DMS153 treated with DMSO at 0.1 percent for 48 hours (cell line): ENCODE data around the gene C12orf42.
"Not testable (repeated sequence)": the region's sequence is repeated elsewhere in the genome, so short reads cannot be mapped to it uniquely, and the experiment has no call there.

Experiments
- DNase-seq: peaks from one replicate; lab custom pipeline; 2025; ENCODE audit not compliant: unreplicated experiment; lab: John Stamatoyannopoulos, UW

The C12orf42 gene

GRCh38 chr12:103425674-103426073, 70.1 kb downstream of the C12orf42 start:
- not testable (repeated sequence) for DNase-seq

- not testable (repeated sequence) for DNase-seq
Observed at GRCh38 chr12:103424849-103425586, 70.8 kb downstream of the C12orf42 start.

DNA sequence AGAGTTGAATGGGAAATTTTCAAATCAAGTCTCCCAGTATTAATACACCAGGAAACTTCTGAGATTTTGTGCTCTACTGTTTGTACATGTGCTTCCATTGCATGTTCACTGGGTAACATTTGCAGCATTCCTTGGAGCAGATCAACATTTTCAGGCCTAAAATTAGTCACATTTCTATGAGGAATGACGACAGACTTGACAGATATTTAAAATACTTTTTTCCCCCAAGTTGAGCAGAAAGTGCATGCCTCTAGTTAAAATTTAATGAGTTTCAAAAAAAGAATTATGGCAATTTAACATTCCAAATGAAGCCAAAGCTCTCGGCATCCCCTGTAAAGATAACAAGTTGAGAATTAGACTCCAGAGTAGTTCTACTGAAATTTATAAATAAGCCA, 72.3 kb downstream of the C12orf42 start:
- DNase-seq, result no peak

- DNase-seq, result peak; percentile 90
Observed at GRCh38 chr12:103422746-103423515, 72.8 kb downstream of the C12orf42 start.

DNA sequence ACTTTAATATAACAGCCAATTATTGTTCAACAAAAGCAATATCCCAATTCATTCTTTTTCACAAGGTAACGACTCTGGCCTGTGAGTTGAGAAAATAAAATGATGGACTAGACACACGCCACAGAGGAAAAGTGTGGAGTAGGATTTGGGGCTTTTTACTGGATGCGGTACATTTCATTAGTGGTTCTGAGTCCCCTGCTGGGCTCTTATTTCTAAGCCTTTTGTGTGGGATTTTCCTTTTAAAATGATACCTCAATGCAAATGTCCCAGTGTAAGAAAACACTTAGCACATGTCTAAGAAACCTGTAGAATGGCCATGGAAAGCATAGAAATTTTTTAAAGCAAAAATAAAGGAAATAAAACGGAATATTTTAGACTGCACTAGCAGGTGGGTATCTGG, 73.4 kb downstream of the C12orf42 start:
- no peak for DNase-seq

DNA sequence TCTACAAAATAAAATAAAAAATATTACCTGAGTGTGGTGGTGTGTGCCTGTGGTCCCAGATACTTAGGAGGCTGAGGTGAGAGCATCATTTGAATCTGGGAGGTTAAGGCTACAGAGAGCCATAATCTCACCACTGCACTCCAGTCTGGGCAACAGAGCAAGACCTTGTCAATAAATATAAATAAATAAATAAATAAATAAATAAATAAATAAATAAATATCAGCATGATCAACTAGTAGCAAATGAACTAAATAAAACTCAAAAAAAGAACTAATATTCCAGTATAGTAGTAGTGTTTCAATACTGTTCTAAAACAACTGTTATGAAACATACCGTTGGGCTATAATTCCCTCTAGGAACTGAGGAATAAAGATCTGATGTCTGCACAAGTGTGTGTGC, 74.4 kb downstream of the C12orf42 start:
- no peak for DNase-seq

GRCh38 chr12:103415681-103416080, 80.1 kb downstream of the C12orf42 start:
- no peak for DNase-seq

DNA sequence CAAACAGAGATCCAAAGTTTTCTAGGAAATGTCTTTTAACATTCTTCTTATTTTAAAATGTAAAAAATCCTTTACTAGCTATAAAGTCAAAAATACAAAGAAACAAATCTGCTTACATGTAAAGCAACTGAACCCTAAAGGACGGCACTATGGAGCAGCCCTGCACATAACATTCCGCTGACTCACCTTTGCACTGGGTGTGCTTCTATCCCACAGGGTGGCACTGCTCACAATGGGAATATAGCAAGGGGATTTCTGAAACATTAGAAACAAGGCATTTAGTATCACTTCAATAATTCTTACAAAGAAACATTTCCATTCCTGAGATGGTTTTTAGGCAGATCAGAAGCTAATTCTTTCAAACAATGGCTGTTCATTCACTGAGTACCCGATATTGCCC, 94.3 kb downstream of the C12orf42 start:
- DNase-seq, result no peak

DNA sequence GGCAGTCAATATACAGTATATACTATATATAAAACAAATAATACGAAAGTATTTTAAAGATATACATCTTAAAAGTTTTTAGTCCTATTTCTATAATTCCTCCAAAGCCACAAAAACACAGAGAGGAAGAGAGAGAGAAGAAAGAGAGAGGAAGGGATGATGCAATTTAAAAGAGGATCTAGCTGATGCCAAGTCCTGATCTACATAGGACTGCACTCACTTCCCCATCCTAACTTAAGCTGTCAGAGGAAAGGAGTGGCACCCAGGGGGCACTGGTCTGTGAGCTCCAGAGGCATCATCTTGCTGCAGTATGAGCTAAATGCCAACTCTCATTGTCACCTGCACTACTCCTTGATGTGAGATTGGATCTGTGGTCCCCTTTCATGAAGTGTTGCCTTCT, 95.8 kb downstream of the C12orf42 start:
- no peak for DNase-seq

- DNase-seq, result no peak
Observed at GRCh38 chr12:103397536-103397935, 98.2 kb downstream of the C12orf42 start.

DNA sequence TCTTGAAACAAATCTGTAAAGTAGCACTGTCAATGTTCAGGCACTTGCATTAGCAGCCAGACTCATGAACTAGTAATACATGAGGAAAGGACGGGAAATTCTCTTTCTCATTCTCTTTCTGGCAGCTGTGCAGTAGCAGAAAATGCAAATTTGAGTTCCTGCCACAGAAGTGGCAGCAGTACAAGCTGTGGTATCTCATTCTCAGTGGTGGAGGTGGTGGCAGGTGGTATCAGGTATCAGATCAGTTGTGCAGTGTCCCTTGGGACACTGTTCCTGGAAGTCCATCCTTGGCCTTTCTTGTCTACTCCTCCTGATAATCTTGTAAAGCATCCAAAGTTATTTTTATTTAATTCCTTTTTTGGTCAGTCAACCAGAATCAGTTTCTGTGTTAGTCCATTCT, 103.0 kb downstream of the C12orf42 start:
- no peak for DNase-seq

DNA sequence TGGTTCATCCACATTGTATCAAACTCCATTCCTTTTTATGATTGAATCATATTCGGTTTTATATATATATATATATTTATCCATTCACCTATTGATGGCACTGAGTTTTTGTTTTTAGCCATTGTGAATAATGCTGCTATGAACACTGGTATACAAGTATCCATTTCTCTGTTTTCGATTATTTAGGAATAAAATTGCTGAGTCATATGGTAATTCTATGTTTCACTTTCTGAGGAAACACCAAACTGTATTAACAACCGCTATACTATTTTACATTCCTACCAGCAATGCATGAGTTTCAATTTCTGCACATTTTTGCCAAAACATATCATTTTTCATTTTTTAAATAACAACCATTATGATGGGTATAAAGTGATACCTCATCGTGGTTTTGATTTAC, 104.7 kb downstream of the C12orf42 start:
- no peak for DNase-seq

GRCh38 chr12:103387385-103387784, 108.4 kb downstream of the C12orf42 start:
- peak; percentile 95 for DNase-seq

- no peak for DNase-seq
Observed at GRCh38 chr12:103386451-103386850, 109.3 kb downstream of the C12orf42 start.

DNA sequence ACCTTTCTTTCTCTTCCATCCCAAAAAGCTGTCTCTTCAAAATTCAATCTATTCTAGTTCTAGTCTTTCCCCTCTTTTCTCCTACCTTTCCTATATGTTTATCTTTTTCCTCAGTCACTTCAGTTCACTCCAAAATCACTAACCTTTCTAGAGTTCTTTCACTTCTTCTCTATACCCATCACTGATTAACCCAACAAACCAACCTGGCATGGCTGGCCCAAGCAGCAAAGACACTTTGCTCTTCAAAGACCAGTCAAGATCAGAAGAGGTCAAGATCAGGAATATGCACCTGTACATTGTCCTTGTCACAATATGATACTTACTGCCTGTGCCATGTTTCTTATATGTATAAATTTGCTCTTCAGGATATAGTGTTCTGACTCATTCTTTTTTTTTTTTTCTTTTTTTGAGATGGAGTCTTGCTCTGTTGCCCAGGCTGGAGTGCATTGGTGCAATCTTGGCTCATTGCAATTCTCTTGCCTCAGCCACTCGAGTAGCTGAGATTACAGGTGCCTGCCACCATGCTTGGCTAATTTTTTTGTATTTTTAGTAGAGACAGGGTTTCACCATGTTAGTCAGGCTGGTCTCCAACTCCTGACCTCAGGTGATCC, 112.9 kb downstream of the C12orf42 start:
- no peak for DNase-seq

DNA sequence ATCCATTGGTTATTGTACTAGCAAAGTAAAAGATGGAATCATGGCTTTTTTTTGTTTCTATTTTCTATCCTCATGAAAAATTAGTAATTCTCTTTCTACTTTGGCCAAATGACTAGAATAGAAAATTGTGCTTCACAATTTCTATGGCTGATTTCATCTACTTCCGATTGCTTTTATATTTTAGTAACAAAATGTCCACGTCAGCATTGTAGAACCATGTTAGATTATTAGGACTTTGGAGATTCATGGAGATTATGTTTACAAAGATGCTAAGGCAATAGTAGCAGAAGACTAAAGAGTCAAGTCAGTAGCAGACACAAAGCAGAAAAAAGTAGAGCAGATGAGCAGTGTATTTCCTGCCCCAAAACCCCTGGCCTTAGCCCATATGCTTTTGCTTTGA, 113.6 kb downstream of the C12orf42 start:
- no peak for DNase-seq

- DNase-seq, result no peak
Observed at GRCh38 chr12:103379670-103380069, 116.1 kb downstream of the C12orf42 start.

DNA sequence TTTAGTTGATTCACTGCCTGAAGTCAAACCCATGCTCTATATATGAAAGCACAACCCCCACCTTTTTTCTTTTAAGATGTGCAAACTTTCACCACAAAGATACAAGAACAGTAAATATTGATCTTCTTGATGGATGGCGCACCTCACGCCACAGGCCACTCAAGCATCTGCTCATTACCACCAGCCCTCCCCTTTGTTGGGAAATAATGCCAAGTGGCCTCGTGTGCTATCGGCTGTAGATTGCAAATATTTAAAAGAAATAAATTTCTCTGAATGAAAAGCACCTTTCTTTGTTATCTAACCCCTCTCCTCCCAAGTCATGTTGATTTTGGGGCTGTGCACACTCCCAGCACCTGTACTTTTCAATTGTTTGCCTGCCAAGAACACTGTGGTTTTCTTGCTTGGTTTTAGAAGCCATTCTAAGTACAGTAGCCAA, 122.7 kb downstream of the C12orf42 start:
- peak; percentile 100 for DNase-seq

- DNase-seq, result no peak
Observed at GRCh38 chr12:103369929-103370328, 125.8 kb downstream of the C12orf42 start.

- DNase-seq, result no peak
Observed at GRCh38 chr12:103368167-103368566, 127.6 kb downstream of the C12orf42 start.

- no peak for DNase-seq
Observed at GRCh38 chr12:103354403-103354802, 141.4 kb downstream of the C12orf42 start.

- no peak for DNase-seq
Observed at GRCh38 chr12:103353913-103354312, 141.9 kb downstream of the C12orf42 start.
